Nephron (organoid): ENCODE measurements around the gene MRPL9.
"Not testable (repeated sequence)": the region's sequence is repeated elsewhere in the genome, so short reads cannot be mapped to it uniquely, and the experiment has no call there.

Experiments
- H3K27ac Mint-ChIP-seq, 3 experiments: 2 replicates each; pipeline ENCODE4 v1.8.0; 2020; ENCODE audit warnings: mixed read lengths in 3 of 3, mild to moderate bottlenecking in 2 of 3, moderate library complexity in 1 of 3
- H3K27me3 Mint-ChIP-seq: 2 replicates; pipeline ENCODE4 v1.8.0; 2021; ENCODE audit warnings: low read depth, mild to moderate bottlenecking, moderate library complexity, mixed read lengths
- H3K36me3 Mint-ChIP-seq: 2 replicates; pipeline ENCODE4 v1.8.0; 2020; ENCODE audit warnings: low read depth, mixed read lengths
- H3K4me1 Mint-ChIP-seq: 2 replicates; pipeline ENCODE4 v1.8.0; 2020; ENCODE audit warnings: mixed read lengths
- H3K4me3 Mint-ChIP-seq, 3 experiments: 2 replicates each; pipeline ENCODE4 v1.8.0; 2020; ENCODE audit warnings: mild to moderate bottlenecking in 3 of 3, mixed read lengths in 3 of 3, moderate library complexity in 2 of 3
- H3K9me3 Mint-ChIP-seq: 2 replicates; pipeline ENCODE4 v1.8.0; 2020; ENCODE audit warnings: mixed read lengths
- CTCF ChIP-seq, 3 experiments: fragments of 200-600 bp; sonication (generic); IDR thresholded peaks; one replicate each; pipeline ENCODE4 v1.5.0; 2021; ENCODE audit warnings: antibody characterized with exemption in 3 of 3; ENCODE audit not compliant: unreplicated experiment in 3 of 3

The MRPL9 gene

GRCh38 chr1:151756291-151756690, 7.0 kb downstream of the MRPL9 start:
- Mint-ChIP-seq H3K27ac (no peak overlapping the region), H3K4me3 (no peak overlapping the region), H3K9me3 (no peaks in the 10 kb centered on the region), H3K36me3 (peaks cover 31% of the 10 kb centered on the region), H3K27me3 (peaks cover 3% of the 10 kb centered on the region), H3K4me1 (no peaks in the 10 kb centered on the region)
- TF ChIP-seq CTCF (IDR thresholded peaks at IDR 0.05; ENCODE audit: unreplicated experiment in 3 of 3), result no peak

- Mint-ChIP-seq H3K4me3 (no peak overlapping the region), H3K9me3 (peaks cover 10% of the 10 kb centered on the region), H3K27me3 (peaks cover 60% of the 10 kb centered on the region), H3K27ac (no peak overlapping the region), H3K4me1 (no peaks in the 10 kb centered on the region), H3K36me3 (no peaks in the 10 kb centered on the region)
- no peak for TF ChIP-seq CTCF (IDR thresholded peaks at IDR 0.05; ENCODE audit: unreplicated experiment in 3 of 3)
Measured at GRCh38 chr1:151741516-151741915, 21.8 kb downstream of the MRPL9 start.

- Mint-ChIP-seq H3K27me3 (peaks cover 50% of the 10 kb centered on the region), H3K4me3 (no peak overlapping the region), H3K9me3 (peaks cover 12% of the 10 kb centered on the region), H3K36me3 (no peaks in the 10 kb centered on the region), H3K27ac (no peak overlapping the region), H3K4me1 (no peaks in the 10 kb centered on the region)
- TF ChIP-seq CTCF (IDR thresholded peaks at IDR 0.05; ENCODE audit: unreplicated experiment in 3 of 3), result no peak
Measured at GRCh38 chr1:151739590-151740355, 23.5 kb downstream of the MRPL9 start.

GRCh38 chr1:151737479-151737878, 25.8 kb downstream of the MRPL9 start:
- Mint-ChIP-seq H3K9me3 (peaks cover 12% of the 10 kb centered on the region), H3K36me3 (no peaks in the 10 kb centered on the region), H3K4me1 (no peaks in the 10 kb centered on the region), H3K27me3 (peaks cover 35% of the 10 kb centered on the region), H3K27ac (no peak overlapping the region), H3K4me3 (no peak overlapping the region)
- TF ChIP-seq CTCF (IDR thresholded peaks at IDR 0.05; ENCODE audit: unreplicated experiment in 3 of 3), result no peak

GRCh38 chr1:151737026-151737425, 26.3 kb downstream of the MRPL9 start:
- Mint-ChIP-seq H3K36me3 (no peaks in the 10 kb centered on the region), H3K27ac (no peak overlapping the region), H3K4me1 (no peaks in the 10 kb centered on the region)

GRCh38 chr1:151733995-151734394, 29.3 kb downstream of the MRPL9 start:
- H3K36me3 Mint-ChIP-seq, H3K27ac Mint-ChIP-seq, H3K4me3 Mint-ChIP-seq, H3K4me1 Mint-ChIP-seq: not testable (repeated sequence)
- H3K9me3 Mint-ChIP-seq, result peaks cover 12% of the 10 kb centered on the region
- peaks cover 39% of the 10 kb centered on the region for H3K27me3 Mint-ChIP-seq

More at GRCh38 chr1:151737026-151737425, 26.3 kb downstream of the MRPL9 start:
- no peak for TF ChIP-seq CTCF (IDR thresholded peaks at IDR 0.05; ENCODE audit: unreplicated experiment in 3 of 3)
- Mint-ChIP-seq H3K9me3 (peaks cover 12% of the 10 kb centered on the region), H3K27me3 (peaks cover 34% of the 10 kb centered on the region), H3K4me3 (no peak overlapping the region)
